WTC11 (cell line): Measurements from ENCODE around the gene MYOM1. TPM values are rescaled to one million over a fixed set of nuclear protein-coding genes. Genes with fewer than 3 reads are reported as not detected.

ENCODE experiments used
- ATAC-seq: fragments of 200-7000 bp; cut with Tn5 transposase; 2 replicates; pipeline ENCODE4 v1.10.0; 2021; ENCODE audit warnings: mild to moderate bottlenecking, moderate library complexity
- CTCF ChIA-PET: fragments of 300-600 bp; sonication (Branson Sonifier 250); formaldehyde crosslinking; loops from one replicate; lab custom pipeline; 2021; ENCODE audit warnings: antibody characterized with exemption; lab: Charles Lee
- POLR2A ChIA-PET: fragments of 350-600 bp; sonication (Branson Sonifier 250); formaldehyde crosslinking; loops from one replicate; lab custom pipeline; 2021; ENCODE audit warnings: antibody characterized with exemption; lab: Charles Lee
- DNase-seq: peaks from one replicate; pipeline ENCODE4 v3.0.0; 2021; ENCODE audit warnings: low spot score
- H3K27ac Mint-ChIP-seq: 2 replicates; pipeline ENCODE4 v1.8.0; 2021; ENCODE audit warnings: mixed read lengths
- H3K27me3 Mint-ChIP-seq: 2 replicates; pipeline ENCODE4 v1.8.0; 2021; ENCODE audit warnings: low read depth, mild to moderate bottlenecking, moderate library complexity, mixed read lengths
- H3K36me3 Mint-ChIP-seq: 2 replicates; pipeline ENCODE4 v1.8.0; 2021; ENCODE audit warnings: mixed read lengths
- H3K4me1 Mint-ChIP-seq: 2 replicates; pipeline ENCODE4 v1.8.0; 2022; ENCODE audit warnings: mixed read lengths
- H3K4me3 Mint-ChIP-seq: 2 replicates; pipeline ENCODE4 v1.8.0; 2021; ENCODE audit warnings: mild to moderate bottlenecking, moderate library complexity, mixed read lengths
- H3K9me3 Mint-ChIP-seq: 2 replicates; pipeline ENCODE4 v1.8.0; 2021; ENCODE audit warnings: mixed read lengths
- GABPB1 ChIP-seq: sonication (generic); formaldehyde crosslinking; IDR thresholded peaks from 2 replicates; pipeline ENCODE4 v1.8.1; 2023; ENCODE audit warnings: mild to moderate bottlenecking, missing genetic modification reagents
- GTF2I ChIP-seq: fragments of 250-450 bp; sonication (Bioruptor Pico); conservative IDR thresholded peaks from 2 replicates; pipeline ENCODE4 v1.4.0; 2021; ENCODE audit warnings: mild to moderate bottlenecking
- JAZF1 ChIP-seq: fragments of 250-450 bp; sonication (Bioruptor Pico); IDR thresholded peaks from 2 replicates; pipeline ENCODE4 v1.9.0; 2021; ENCODE audit warnings: moderate library complexity, mild to moderate bottlenecking, inconsistent platforms
- NR2C2 ChIP-seq: sonication (generic); formaldehyde crosslinking; IDR thresholded peaks from 2 replicates; pipeline ENCODE4 v1.8.0; 2022; ENCODE audit warnings: mild to moderate bottlenecking, missing genetic modification reagents
- SMAD4 ChIP-seq: sonication (generic); formaldehyde crosslinking; IDR thresholded peaks from 2 replicates; pipeline ENCODE4 v1.8.0; 2022; ENCODE audit warnings: mild to moderate bottlenecking, missing genetic modification reagents
- TCF7 ChIP-seq: sonication (generic); formaldehyde crosslinking; IDR thresholded peaks from 2 replicates; pipeline ENCODE4 v1.8.0; 2022; ENCODE audit warnings: mild to moderate bottlenecking, low read depth, missing genetic modification reagents, moderate library complexity
- TEAD1 ChIP-seq: sonication (generic); formaldehyde crosslinking; IDR thresholded peaks from 2 replicates; pipeline ENCODE4 v1.8.0; 2022; ENCODE audit warnings: mild to moderate bottlenecking, missing genetic modification reagents
- ZNF121 ChIP-seq: sonication (generic); formaldehyde crosslinking; IDR thresholded peaks from 2 replicates; pipeline ENCODE4 v1.8.0; 2023; ENCODE audit warnings: missing genetic modification reagents
- ZNF138 ChIP-seq: sonication (generic); formaldehyde crosslinking; conservative IDR thresholded peaks from 2 replicates; pipeline ENCODE4 v1.8.1; 2022; ENCODE audit warnings: mild to moderate bottlenecking, moderate library complexity, missing genetic modification reagents
- ZNF317 ChIP-seq: sonication (generic); formaldehyde crosslinking; IDR thresholded peaks from 2 replicates; pipeline ENCODE4 v1.8.1; 2023; ENCODE audit warnings: low read depth, mild to moderate bottlenecking, moderate library complexity, missing genetic modification reagents, borderline replicate concordance
- total RNA-seq: library from RNA; stranded (reverse); gene quantifications from 3 replicates; pipeline ENCODE4 v1.2.3, GENCODE V29; 2021
- TF ChIP-seq, protein P1 (sequence below): sonication (generic); formaldehyde crosslinking; conservative IDR thresholded peaks from 2 replicates; pipeline ENCODE4 v1.8.1; 2022; ENCODE audit warnings: mild to moderate bottlenecking, missing genetic modification reagents
- TF ChIP-seq, protein P2 (sequence below): sonication (generic); formaldehyde crosslinking; IDR thresholded peaks from 2 replicates; pipeline ENCODE4 v1.8.1; 2023; ENCODE audit warnings: mild to moderate bottlenecking, missing genetic modification reagents
- TF ChIP-seq, protein P3 (sequence below): sonication (generic); formaldehyde crosslinking; IDR thresholded peaks from 2 replicates; pipeline ENCODE4 v1.8.1; 2023; ENCODE audit warnings: mild to moderate bottlenecking, missing genetic modification reagents
- TF ChIP-seq, protein P4 (sequence below): sonication (generic); formaldehyde crosslinking; IDR thresholded peaks from 2 replicates; pipeline ENCODE4 v1.8.1; 2023; ENCODE audit warnings: mild to moderate bottlenecking, missing genetic modification reagents, borderline replicate concordance
- TF ChIP-seq, protein P5 (sequence below): sonication (generic); formaldehyde crosslinking; IDR thresholded peaks from 2 replicates; pipeline ENCODE4 v1.8.0; 2023; ENCODE audit warnings: missing genetic modification reagents, mild to moderate bottlenecking, borderline replicate concordance
- TF ChIP-seq, protein P6 (sequence below): sonication (generic); formaldehyde crosslinking; IDR thresholded peaks from 2 replicates; pipeline ENCODE4 v1.8.1; 2023; ENCODE audit warnings: mild to moderate bottlenecking, missing genetic modification reagents, moderate library complexity

The MYOM1 gene
- total RNA-seq, 1 experiment from 2014 or later, result 0.35 TPM

DNA sequence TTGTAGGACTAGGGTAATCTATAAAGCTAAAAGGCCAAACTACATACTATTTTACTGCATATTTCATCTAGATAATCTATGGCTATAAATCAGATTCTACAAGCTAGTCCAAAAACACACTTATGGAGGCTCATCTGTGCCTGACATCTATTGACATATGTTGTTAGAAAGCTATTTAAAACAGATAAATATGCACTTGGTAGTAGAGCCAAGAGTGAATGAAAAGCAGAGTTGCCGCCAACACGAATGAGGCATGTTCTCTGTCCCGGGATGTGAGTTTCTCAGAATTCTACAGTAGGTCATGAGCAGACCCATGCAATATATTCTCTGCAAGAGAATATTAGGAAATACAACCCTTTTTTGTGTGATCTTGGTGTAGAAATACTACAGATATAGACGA, 140.1 kb downstream of the MYOM1 start:
- TF ChIP-seq TCF7 (CRISPR knock-in tag) (no peak), TEAD1 (CRISPR knock-in tag) (no peak), JAZF1 (no peak), NR2C2 (CRISPR knock-in tag) (no peak)
- TF ChIP-seq, protein P1, sequence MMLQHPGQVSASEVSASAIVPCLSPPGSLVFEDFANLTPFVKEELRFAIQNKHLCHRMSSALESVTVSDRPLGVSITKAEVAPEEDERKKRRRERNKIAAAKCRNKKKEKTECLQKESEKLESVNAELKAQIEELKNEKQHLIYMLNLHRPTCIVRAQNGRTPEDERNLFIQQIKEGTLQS (CRISPR knock-in tag), result no peak
- TF ChIP-seq, protein P2, sequence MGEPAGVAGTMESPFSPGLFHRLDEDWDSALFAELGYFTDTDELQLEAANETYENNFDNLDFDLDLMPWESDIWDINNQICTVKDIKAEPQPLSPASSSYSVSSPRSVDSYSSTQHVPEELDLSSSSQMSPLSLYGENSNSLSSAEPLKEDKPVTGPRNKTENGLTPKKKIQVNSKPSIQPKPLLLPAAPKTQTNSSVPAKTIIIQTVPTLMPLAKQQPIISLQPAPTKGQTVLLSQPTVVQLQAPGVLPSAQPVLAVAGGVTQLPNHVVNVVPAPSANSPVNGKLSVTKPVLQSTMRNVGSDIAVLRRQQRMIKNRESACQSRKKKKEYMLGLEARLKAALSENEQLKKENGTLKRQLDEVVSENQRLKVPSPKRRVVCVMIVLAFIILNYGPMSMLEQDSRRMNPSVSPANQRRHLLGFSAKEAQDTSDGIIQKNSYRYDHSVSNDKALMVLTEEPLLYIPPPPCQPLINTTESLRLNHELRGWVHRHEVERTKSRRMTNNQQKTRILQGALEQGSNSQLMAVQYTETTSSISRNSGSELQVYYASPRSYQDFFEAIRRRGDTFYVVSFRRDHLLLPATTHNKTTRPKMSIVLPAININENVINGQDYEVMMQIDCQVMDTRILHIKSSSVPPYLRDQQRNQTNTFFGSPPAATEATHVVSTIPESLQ (CRISPR knock-in tag), result no peak
- TF ChIP-seq, protein P3, sequence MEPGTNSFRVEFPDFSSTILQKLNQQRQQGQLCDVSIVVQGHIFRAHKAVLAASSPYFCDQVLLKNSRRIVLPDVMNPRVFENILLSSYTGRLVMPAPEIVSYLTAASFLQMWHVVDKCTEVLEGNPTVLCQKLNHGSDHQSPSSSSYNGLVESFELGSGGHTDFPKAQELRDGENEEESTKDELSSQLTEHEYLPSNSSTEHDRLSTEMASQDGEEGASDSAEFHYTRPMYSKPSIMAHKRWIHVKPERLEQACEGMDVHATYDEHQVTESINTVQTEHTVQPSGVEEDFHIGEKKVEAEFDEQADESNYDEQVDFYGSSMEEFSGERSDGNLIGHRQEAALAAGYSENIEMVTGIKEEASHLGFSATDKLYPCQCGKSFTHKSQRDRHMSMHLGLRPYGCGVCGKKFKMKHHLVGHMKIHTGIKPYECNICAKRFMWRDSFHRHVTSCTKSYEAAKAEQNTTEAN (CRISPR knock-in tag), result no peak
- Mint-ChIP-seq H3K27me3 (no peaks in the 10 kb centered on the region), H3K4me3 (no peak overlapping the region), H3K4me1 (peaks cover 25% of the 10 kb centered on the region), H3K9me3 (no peaks in the 10 kb centered on the region), H3K36me3 (no peaks in the 10 kb centered on the region), H3K27ac (no peak overlapping the region)
- no peak for ATAC-seq
- no peak for DNase-seq
- CTCF ChIA-PET, result interaction anchor here (3.8 kb wide), 1 partner anchor 16 kb away, joined by 23 read pairs; no protein-coding TSS in a partner anchor
- POLR2A ChIA-PET, result no interaction called here

DNA sequence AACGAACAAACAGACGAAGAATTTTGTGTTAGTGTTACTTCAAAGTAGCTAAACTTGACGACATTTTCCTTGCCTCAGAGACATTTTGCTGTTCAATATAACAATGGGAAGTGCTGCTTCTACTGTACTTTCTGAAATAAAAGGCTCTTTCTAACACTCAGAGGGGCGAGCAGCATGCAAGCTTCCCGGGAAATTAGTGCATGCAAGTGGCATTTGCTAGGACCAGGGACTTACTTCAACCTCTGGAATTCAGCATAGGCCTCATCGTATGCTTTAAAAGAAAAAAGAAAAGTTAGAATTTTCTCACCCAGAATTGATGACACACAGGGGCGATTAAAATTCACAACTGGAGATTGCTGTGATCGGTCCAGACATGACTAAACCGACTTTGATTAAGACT, 144.3 kb downstream of the MYOM1 start:
- no peak overlapping the region for H3K4me3 Mint-ChIP-seq
- POLR2A ChIA-PET, result no interaction called here
- no peak for TF ChIP-seq SMAD4 (CRISPR knock-in tag)
- TF ChIP-seq GABPB1 (CRISPR knock-in tag), result no peak
- TF ChIP-seq, protein P4, sequence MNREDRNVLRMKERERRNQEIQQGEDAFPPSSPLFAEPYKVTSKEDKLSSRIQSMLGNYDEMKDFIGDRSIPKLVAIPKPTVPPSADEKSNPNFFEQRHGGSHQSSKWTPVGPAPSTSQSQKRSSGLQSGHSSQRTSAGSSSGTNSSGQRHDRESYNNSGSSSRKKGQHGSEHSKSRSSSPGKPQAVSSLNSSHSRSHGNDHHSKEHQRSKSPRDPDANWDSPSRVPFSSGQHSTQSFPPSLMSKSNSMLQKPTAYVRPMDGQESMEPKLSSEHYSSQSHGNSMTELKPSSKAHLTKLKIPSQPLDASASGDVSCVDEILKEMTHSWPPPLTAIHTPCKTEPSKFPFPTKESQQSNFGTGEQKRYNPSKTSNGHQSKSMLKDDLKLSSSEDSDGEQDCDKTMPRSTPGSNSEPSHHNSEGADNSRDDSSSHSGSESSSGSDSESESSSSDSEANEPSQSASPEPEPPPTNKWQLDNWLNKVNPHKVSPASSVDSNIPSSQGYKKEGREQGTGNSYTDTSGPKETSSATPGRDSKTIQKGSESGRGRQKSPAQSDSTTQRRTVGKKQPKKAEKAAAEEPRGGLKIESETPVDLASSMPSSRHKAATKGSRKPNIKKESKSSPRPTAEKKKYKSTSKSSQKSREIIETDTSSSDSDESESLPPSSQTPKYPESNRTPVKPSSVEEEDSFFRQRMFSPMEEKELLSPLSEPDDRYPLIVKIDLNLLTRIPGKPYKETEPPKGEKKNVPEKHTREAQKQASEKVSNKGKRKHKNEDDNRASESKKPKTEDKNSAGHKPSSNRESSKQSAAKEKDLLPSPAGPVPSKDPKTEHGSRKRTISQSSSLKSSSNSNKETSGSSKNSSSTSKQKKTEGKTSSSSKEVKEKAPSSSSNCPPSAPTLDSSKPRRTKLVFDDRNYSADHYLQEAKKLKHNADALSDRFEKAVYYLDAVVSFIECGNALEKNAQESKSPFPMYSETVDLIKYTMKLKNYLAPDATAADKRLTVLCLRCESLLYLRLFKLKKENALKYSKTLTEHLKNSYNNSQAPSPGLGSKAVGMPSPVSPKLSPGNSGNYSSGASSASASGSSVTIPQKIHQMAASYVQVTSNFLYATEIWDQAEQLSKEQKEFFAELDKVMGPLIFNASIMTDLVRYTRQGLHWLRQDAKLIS (CRISPR knock-in tag), result no peak
- no peak for TF ChIP-seq GTF2I (CRISPR knock-in tag)
- no peak for TF ChIP-seq ZNF317 (CRISPR knock-in tag)
- CTCF ChIA-PET, result interaction anchor here (0.6 to 2.4 kb wide), 6 partner anchors 12 to 170 kb away, joined by 3 to 25 read pairs (median 5); no protein-coding TSS in a partner anchor
- H3K4me1 Mint-ChIP-seq, result peaks cover 25% of the 10 kb centered on the region
- no peaks in the 10 kb centered on the region for H3K36me3 Mint-ChIP-seq
- H3K9me3 Mint-ChIP-seq, result no peaks in the 10 kb centered on the region
- no peaks in the 10 kb centered on the region for H3K27me3 Mint-ChIP-seq
- peak overlapping the region; percentile 62; the same call in 1 of the 2 replicates for H3K27ac Mint-ChIP-seq
- no peak for ATAC-seq
- DNase-seq, result no peak

DNA sequence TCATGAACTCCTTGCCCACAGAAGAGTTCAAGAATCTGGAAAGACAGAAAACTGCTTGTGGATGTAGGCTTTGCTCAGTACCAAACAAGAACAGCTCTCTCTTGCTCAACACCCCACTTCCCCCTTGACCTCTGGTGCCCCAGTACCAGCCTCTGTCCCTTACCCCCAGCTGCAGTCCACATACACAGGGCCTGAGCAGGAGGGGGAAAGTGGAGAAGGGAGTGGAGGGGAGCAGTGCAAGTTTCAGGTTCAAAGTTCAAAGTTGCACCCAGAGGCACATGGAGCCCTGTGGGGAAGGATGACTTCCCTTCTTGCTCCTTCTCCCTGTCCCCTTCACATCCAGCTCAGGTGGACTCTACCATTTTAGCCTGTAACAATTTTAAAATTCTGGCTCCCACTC, 145.7 kb downstream of the MYOM1 start:
- H3K9me3 Mint-ChIP-seq, result no peaks in the 10 kb centered on the region
- DNase-seq, result no peak
- no peaks in the 10 kb centered on the region for H3K27me3 Mint-ChIP-seq
- no peaks in the 10 kb centered on the region for H3K36me3 Mint-ChIP-seq
- no peak for ATAC-seq
- H3K4me1 Mint-ChIP-seq, result peaks cover 30% of the 10 kb centered on the region
- ChIA-PET CTCF (interaction anchor here (1.0 to 2.4 kb wide), 3 partner anchors 11 to 172 kb away, joined by 4 to 25 read pairs (median 6); no protein-coding TSS in a partner anchor), POLR2A (no interaction called here)
- no peak overlapping the region for H3K4me3 Mint-ChIP-seq
- no peak overlapping the region for H3K27ac Mint-ChIP-seq
- TF ChIP-seq, protein P5, sequence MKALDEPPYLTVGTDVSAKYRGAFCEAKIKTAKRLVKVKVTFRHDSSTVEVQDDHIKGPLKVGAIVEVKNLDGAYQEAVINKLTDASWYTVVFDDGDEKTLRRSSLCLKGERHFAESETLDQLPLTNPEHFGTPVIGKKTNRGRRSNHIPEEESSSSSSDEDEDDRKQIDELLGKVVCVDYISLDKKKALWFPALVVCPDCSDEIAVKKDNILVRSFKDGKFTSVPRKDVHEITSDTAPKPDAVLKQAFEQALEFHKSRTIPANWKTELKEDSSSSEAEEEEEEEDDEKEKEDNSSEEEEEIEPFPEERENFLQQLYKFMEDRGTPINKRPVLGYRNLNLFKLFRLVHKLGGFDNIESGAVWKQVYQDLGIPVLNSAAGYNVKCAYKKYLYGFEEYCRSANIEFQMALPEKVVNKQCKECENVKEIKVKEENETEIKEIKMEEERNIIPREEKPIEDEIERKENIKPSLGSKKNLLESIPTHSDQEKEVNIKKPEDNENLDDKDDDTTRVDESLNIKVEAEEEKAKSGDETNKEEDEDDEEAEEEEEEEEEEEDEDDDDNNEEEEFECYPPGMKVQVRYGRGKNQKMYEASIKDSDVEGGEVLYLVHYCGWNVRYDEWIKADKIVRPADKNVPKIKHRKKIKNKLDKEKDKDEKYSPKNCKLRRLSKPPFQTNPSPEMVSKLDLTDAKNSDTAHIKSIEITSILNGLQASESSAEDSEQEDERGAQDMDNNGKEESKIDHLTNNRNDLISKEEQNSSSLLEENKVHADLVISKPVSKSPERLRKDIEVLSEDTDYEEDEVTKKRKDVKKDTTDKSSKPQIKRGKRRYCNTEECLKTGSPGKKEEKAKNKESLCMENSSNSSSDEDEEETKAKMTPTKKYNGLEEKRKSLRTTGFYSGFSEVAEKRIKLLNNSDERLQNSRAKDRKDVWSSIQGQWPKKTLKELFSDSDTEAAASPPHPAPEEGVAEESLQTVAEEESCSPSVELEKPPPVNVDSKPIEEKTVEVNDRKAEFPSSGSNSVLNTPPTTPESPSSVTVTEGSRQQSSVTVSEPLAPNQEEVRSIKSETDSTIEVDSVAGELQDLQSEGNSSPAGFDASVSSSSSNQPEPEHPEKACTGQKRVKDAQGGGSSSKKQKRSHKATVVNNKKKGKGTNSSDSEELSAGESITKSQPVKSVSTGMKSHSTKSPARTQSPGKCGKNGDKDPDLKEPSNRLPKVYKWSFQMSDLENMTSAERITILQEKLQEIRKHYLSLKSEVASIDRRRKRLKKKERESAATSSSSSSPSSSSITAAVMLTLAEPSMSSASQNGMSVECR (CRISPR knock-in tag), result no peak
- TF ChIP-seq, protein P6, sequence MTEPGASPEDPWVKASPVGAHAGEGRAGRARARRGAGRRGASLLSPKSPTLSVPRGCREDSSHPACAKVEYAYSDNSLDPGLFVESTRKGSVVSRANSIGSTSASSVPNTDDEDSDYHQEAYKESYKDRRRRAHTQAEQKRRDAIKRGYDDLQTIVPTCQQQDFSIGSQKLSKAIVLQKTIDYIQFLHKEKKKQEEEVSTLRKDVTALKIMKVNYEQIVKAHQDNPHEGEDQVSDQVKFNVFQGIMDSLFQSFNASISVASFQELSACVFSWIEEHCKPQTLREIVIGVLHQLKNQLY (CRISPR knock-in tag), result no peak
- TF ChIP-seq ZNF121 (CRISPR knock-in tag) (no peak), ZNF138 (no peak), ZNF317 (CRISPR knock-in tag) (no peak)
